ENCODE measurements around the gene KRTAP10-2.
"Not testable (repeated sequence)": the region's sequence is repeated elsewhere in the genome, so short reads cannot be mapped to it uniquely, and the experiment has no call there.

KRTAP10-2 gene

GRCh38 chr21:44583089-44583799 lies 31.9 kb upstream of the KRTAP10-2 start:
- DNase-seq (ENCODE audit: low spot score): no peak

GRCh38 chr21:44582055-44582454 lies 30.8 kb upstream of the KRTAP10-2 start:
- DNase-seq (ENCODE audit: low spot score): no peak

GRCh38 chr21:44581158-44581557 lies 29.9 kb upstream of the KRTAP10-2 start:
- DNase-seq (ENCODE audit: low spot score): no peak

GRCh38 chr21:44580231-44580821 lies 29.0 kb upstream of the KRTAP10-2 start, which contains the start of gene KRTAP10-5:
Gene KRTAP10-5, minus strand, starts transcription at chr21:44580604. Its CDS starts 26 bp downstream, at chr21:44580578.
- not testable (repeated sequence) for DNase-seq (ENCODE audit: low spot score)

- no peak for DNase-seq (ENCODE audit: low spot score)
Observed at GRCh38 chr21:44579833-44580144, 28.5 kb upstream of the KRTAP10-2 start.

- no peak for DNase-seq (ENCODE audit: low spot score)
Observed at GRCh38 chr21:44579056-44579832, 27.9 kb upstream of the KRTAP10-2 start.

GRCh38 chr21:44578371-44579055 lies 27.2 kb upstream of the KRTAP10-2 start:
- DNase-seq (ENCODE audit: low spot score): no peak

GRCh38 chr21:44576025-44576420 lies 24.7 kb upstream of the KRTAP10-2 start:
- DNase-seq (ENCODE audit: low spot score): no peak

- DNase-seq (ENCODE audit: low spot score): no peak
Observed at GRCh38 chr21:44575307-44576024, 24.2 kb upstream of the KRTAP10-2 start.

GRCh38 chr21:44574457-44575306 lies 23.4 kb upstream of the KRTAP10-2 start:
- DNase-seq (ENCODE audit: low spot score): no peak

- not testable (repeated sequence) for DNase-seq (ENCODE audit: low spot score)
Observed at GRCh38 chr21:44573630-44574456, 22.5 kb upstream of the KRTAP10-2 start, which contains the start of gene KRTAP10-4. Gene KRTAP10-4, plus strand, starts transcription at chr21:44573729. Its CDS starts 30 bp downstream, at chr21:44573759.

- DNase-seq (ENCODE audit: low spot score): no peak
Observed at GRCh38 chr21:44572959-44573583, 21.8 kb upstream of the KRTAP10-2 start.

- no peak for DNase-seq (ENCODE audit: low spot score)
Observed at GRCh38 chr21:44571844-44572782, 20.8 kb upstream of the KRTAP10-2 start.

- no peak for DNase-seq (ENCODE audit: low spot score)
Observed at GRCh38 chr21:44571296-44571695, 20.0 kb upstream of the KRTAP10-2 start.

GRCh38 chr21:44569861-44570517 lies 18.7 kb upstream of the KRTAP10-2 start:
- DNase-seq (ENCODE audit: low spot score): no peak

- DNase-seq (ENCODE audit: low spot score): no peak
Observed at GRCh38 chr21:44568667-44569556, 17.6 kb upstream of the KRTAP10-2 start.

- no peak for DNase-seq (ENCODE audit: low spot score)
Observed at GRCh38 chr21:44568261-44568660, 17.0 kb upstream of the KRTAP10-2 start.
